ENCODE data around the gene PLS1. TPM values are rescaled to one million over a fixed set of nuclear protein-coding genes. Genes with fewer than 3 reads are reported as not detected.

PLS1 gene
- total RNA-seq, 1 experiment from 2014 or later: 53.8 TPM

DNA sequence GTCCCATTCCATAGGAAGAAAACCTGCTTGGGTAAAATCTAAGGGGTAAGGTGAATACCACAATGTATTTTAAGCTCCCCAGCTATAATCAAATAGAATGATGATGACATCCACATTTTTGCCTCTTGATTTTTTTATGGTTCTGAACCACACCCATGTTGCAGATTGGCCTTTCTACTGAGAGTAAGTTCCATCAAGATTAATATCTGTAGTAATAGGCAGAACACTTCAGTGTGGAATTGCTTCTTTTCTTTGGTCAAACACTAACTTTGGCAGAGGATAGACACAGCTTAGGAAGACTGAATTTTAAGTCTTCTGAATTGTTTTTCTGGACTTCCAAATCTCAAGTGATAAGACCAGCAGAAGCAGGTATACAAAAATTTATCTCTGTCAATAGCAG, 27.0 kb downstream of the PLS1 start:
- no peak overlapping the region for H2AFZ ChIP-seq
- DNase-seq: no peak
- H3K4me1 ChIP-seq (replicated peaks; ENCODE audit: insufficient read depth): peaks cover 22% of the 10 kb centered on the region
- H4K20me1 ChIP-seq (ENCODE audit: insufficient read depth): no peaks in the 10 kb centered on the region
- intact Hi-C loops (cut with micrococcal nuclease; ENCODE audit: unreplicated experiment): no loop called here
- CTCF ChIA-PET: interaction anchor here (0.7 kb wide), 1 partner anchor 202 kb away, joined by 3 read pairs; no protein-coding TSS in a partner anchor
- no peaks in the 10 kb centered on the region for H3K9me2 ChIP-seq (ENCODE audit: insufficient read depth)
- no peak overlapping the region for H3K27ac ChIP-seq
- H3K9me3 ChIP-seq (ENCODE audit: insufficient read depth, low read depth): no peaks in the 10 kb centered on the region
- no peak overlapping the region for H3K4me3 ChIP-seq
- no peak overlapping the region for H3K4me2 ChIP-seq
- no peaks in the 10 kb centered on the region for H3K36me3 ChIP-seq (ENCODE audit: low read depth)
- peaks cover 41% of the 10 kb centered on the region for H3K79me2 ChIP-seq (ENCODE audit: low read depth)
- BruUV-seq (replicated peaks): no TSS peak
- POLR2A ChIA-PET (ENCODE audit: unreplicated experiment): no interaction called here
- no peak for TF ChIP-seq CTCF (conservative IDR thresholded peaks at IDR 0.05)
- TF ChIP-seq EZH2 (IDR thresholded peaks at IDR 0.05; ENCODE audit: low read depth): no peak
- peaks cover 19% of the 10 kb centered on the region for H3F3A ChIP-seq (ENCODE audit: insufficient read depth, low read depth)
- no peaks in the 10 kb centered on the region for H3K27me3 ChIP-seq (ENCODE audit: insufficient read depth, low read depth)

DNA sequence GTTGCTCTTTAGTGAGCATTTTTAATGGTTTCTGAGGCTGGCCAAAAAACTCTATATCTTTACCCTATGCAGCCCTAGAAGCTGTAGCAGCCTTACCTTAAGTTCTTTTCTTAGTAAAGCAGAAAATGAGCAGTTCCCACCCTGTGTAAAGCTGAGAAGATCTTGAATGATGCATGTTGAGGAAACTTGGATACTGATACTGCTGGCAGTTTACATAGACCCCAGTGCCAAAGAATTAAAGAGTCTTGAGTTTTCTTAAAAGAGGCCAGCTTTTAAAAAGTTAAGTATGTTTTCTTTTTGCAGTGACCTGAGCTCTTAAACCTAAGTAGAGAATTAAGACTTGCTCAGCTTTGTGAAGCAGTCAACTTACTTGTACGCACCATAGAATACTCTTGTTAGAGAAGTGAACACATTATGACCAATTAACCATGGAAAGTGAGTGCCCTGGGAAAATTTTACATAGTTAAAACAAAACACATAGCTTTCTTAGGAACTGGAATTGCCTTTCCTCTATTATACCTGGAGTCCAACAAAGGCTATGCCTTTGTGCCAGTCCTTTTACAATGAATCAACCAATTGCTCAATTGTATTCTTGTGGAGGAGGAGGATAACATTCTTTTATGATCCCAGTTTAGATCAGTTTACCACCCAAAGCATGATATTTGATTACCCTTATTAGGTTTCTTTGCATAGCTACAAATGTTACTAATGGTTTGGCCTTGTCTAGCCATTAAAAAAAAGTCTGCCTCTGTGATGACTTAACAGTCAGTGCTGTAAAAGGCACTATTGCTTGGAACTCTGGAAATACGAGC, 28.4 kb downstream of the PLS1 start:
- H3K27me3 ChIP-seq (ENCODE audit: insufficient read depth, low read depth): no peaks in the 10 kb centered on the region
- TF ChIP-seq CTCF (conservative IDR thresholded peaks at IDR 0.05): no peak
- TF ChIP-seq EZH2 (IDR thresholded peaks at IDR 0.05; ENCODE audit: low read depth): no peak
- peaks cover 39% of the 10 kb centered on the region for H3K79me2 ChIP-seq (ENCODE audit: low read depth)
- no peaks in the 10 kb centered on the region for H3K9me2 ChIP-seq (ENCODE audit: insufficient read depth)
- ChIA-PET POLR2A (ENCODE audit: unreplicated experiment) (no interaction called here), CTCF (interaction anchor here (0.7 kb wide), 1 partner anchor 229 kb away, joined by 3 read pairs; no protein-coding TSS in a partner anchor)
- no peak for DNase-seq
- no peaks in the 10 kb centered on the region for H3K9me3 ChIP-seq (ENCODE audit: insufficient read depth, low read depth)
- H3F3A ChIP-seq (ENCODE audit: insufficient read depth, low read depth): peaks cover 6% of the 10 kb centered on the region
- no peaks in the 10 kb centered on the region for H3K36me3 ChIP-seq (ENCODE audit: low read depth)
- H3K4me2 ChIP-seq: no peak overlapping the region
- H3K4me1 ChIP-seq (replicated peaks; ENCODE audit: insufficient read depth): peaks cover 9% of the 10 kb centered on the region
- intact Hi-C loops (cut with micrococcal nuclease; ENCODE audit: unreplicated experiment): no loop called here
- H3K27ac ChIP-seq: no peak overlapping the region
- no peak overlapping the region for H3K4me3 ChIP-seq
- no peaks in the 10 kb centered on the region for H4K20me1 ChIP-seq (ENCODE audit: insufficient read depth)
- no TSS peak for BruUV-seq (replicated peaks)
- no peak overlapping the region for H2AFZ ChIP-seq

- Histone ChIP-seq H2AFZ (no peak overlapping the region), H4K20me1 (ENCODE audit: insufficient read depth) (no peaks in the 10 kb centered on the region), H3K36me3 (ENCODE audit: low read depth) (no peaks in the 10 kb centered on the region), H3K9me2 (ENCODE audit: insufficient read depth) (no peaks in the 10 kb centered on the region), H3K9me3 (ENCODE audit: insufficient read depth, low read depth) (no peaks in the 10 kb centered on the region), H3K4me2 (no peak overlapping the region), H3K4me1 (replicated peaks; ENCODE audit: insufficient read depth) (0 out of 2 replicates have a peak, but pooled peaks cover 5% of the 10 kb centered on the region), H3K79me2 (ENCODE audit: low read depth) (peaks cover 34% of the 10 kb centered on the region), H3K4me3 (no peak overlapping the region), H3K27ac (no peak overlapping the region), H3F3A (ENCODE audit: insufficient read depth, low read depth) (peaks cover under 1% of the 10 kb centered on the region), H3K27me3 (ENCODE audit: insufficient read depth, low read depth) (no peaks in the 10 kb centered on the region)
- BruUV-seq (replicated peaks): no TSS peak
- no peak for DNase-seq
- ChIA-PET POLR2A (ENCODE audit: unreplicated experiment) (interaction anchor here (0.5 kb wide), 1 partner anchor 14 kb away, joined by 4 read pairs; no protein-coding TSS in a partner anchor), CTCF (no interaction called here)
- intact Hi-C loops (cut with micrococcal nuclease; ENCODE audit: unreplicated experiment): no loop called here
- TF ChIP-seq EZH2 (IDR thresholded peaks at IDR 0.05; ENCODE audit: low read depth) (no peak), CTCF (conservative IDR thresholded peaks at IDR 0.05) (no peak)
These were observed 28.9 kb downstream of the PLS1 start for GRCh38 chr3:142625153-142625440.

Measured in PC-9 (cell line).